B cell (primary cell): ENCODE measurements around the gene AREG. TPM values are rescaled to one million over a fixed set of nuclear protein-coding genes. Genes with fewer than 3 reads are reported as not detected.

Experiments used
- ATAC-seq: fragments of 200-7000 bp; cut with Tn5 transposase; one replicate; pipeline ENCODE4 v1.10.0; 2021; ENCODE audit warnings: low read depth, mild to moderate bottlenecking, moderate number of reproducible peaks, moderate library complexity
- CTCF ChIA-PET: fragments of 350-600 bp; sonication (Branson Sonifier 250); formaldehyde crosslinking; loops from one replicate; lab custom pipeline; 2021; ENCODE audit warnings: antibody characterized with exemption, inconsistent platforms; lab: Charles Lee
- POLR2A ChIA-PET: fragments of 350-600 bp; sonication (Branson Sonifier 250); formaldehyde crosslinking; loops from one replicate; lab custom pipeline; 2021; ENCODE audit warnings: antibody characterized with exemption; lab: Charles Lee
- DNase-seq: peaks from one replicate; pipeline ENCODE4 v3.0.0; 2013
- H2AFZ ChIP-seq: 2 replicates; pipeline ENCODE4 v1.6.1; 2012; ENCODE audit warnings: mild to moderate bottlenecking, low read depth, low read length; ENCODE audit not compliant: insufficient read depth, poor library complexity, severe bottlenecking
- H3K27ac ChIP-seq, 2 donors: 1 replicate in 1 of 2; 2 replicates in 1 of 2; pipeline ENCODE4 v1.5.1; 2012 to 2013; ENCODE audit warnings: low read length in 2 of 2, mild to moderate bottlenecking in 2 of 2, moderate library complexity in 1 of 2
- H3K27me3 ChIP-seq, 4 experiments: fragments of 200-600 bp in 1 of 4; sonication (generic) in 1 of 4; replicated peaks in 1 of 4; 1 replicate in 2 of 4; 2 replicates in 2 of 4; pipeline versions ENCODE4 v1.6.1 to v1.7.0; 2013 to 2016; ENCODE audit warnings: low read length in 3 of 4, mild to moderate bottlenecking in 2 of 4, mixed read lengths in 1 of 4, moderate library complexity in 1 of 4; ENCODE audit not compliant: insufficient read depth in 4 of 4, control insufficient read depth in 3 of 4; ENCODE audit errors: control extremely low read depth in 1 of 4
- H3K36me3 ChIP-seq, 2 experiments: replicated peaks in 1 of 2; 1 replicate in 1 of 2; 2 replicates in 1 of 2; pipeline versions ENCODE4 v1.6.1 to v1.7.1; 2013; ENCODE audit warnings: low read length in 1 of 2; ENCODE audit not compliant: insufficient read depth in 2 of 2, control insufficient read depth in 1 of 2; ENCODE audit errors: control extremely low read depth in 1 of 2, extremely low read depth in 1 of 2
- H3K4me1 ChIP-seq, 2 donors: fragments of 200-600 bp in 1 of 2; sonication (generic) in 1 of 2; 1 replicate in 1 of 2; 2 replicates in 1 of 2; pipeline versions ENCODE4 v1.5.1 to v1.6.1; 2013 to 2017; ENCODE audit warnings: low read length in 2 of 2; ENCODE audit not compliant: control insufficient read depth in 2 of 2, insufficient read depth in 2 of 2
- H3K4me2 ChIP-seq: replicated peaks from 2 replicates; pipeline ENCODE3; 2012; ENCODE audit warnings: mild to moderate bottlenecking, low read depth, low read length; ENCODE audit not compliant: poor library complexity, severe bottlenecking
- H3K4me3 ChIP-seq, 5 experiments: fragments of 200-600 bp in 1 of 5; sonication (generic) in 1 of 5; 1 replicate in 3 of 5; 2 replicates in 2 of 5; pipeline versions ENCODE4 v1.5.1 to v1.7.0; 2011 to 2016; ENCODE audit warnings: low read length in 4 of 5, mild to moderate bottlenecking in 4 of 5, low read depth in 2 of 5, control low read depth in 1 of 5, moderate library complexity in 1 of 5; ENCODE audit not compliant: insufficient read depth in 1 of 5; ENCODE audit errors: control extremely low read depth in 1 of 5, extremely low read depth in 1 of 5
- H3K79me2 ChIP-seq: fragments of 200-600 bp; sonication (generic); one replicate; pipeline ENCODE4 v1.6.0; 2016; ENCODE audit warnings: low read length; ENCODE audit not compliant: control insufficient read depth, insufficient read depth
- H3K9ac ChIP-seq: fragments of 200-600 bp; sonication (generic); 2 replicates; pipeline ENCODE4 v1.6.1; 2017; ENCODE audit warnings: mild to moderate bottlenecking, low read length, moderate library complexity
- H3K9me3 ChIP-seq, 3 donors: one replicate each; pipeline versions ENCODE4 v1.6.1 to v1.7.1; 2013; ENCODE audit warnings: low read length in 2 of 3; ENCODE audit not compliant: control insufficient read depth in 2 of 3, insufficient read depth in 1 of 3; ENCODE audit errors: control extremely low read depth in 1 of 3
- H4K20me1 ChIP-seq: 2 replicates; pipeline ENCODE4 v1.6.0; 2012; ENCODE audit warnings: mild to moderate bottlenecking, low read length; ENCODE audit not compliant: insufficient read depth, control insufficient read depth, poor library complexity, severe bottlenecking
- H3K27ac Mint-ChIP-seq: one replicate; pipeline ENCODE4 v1.8.0; 2021; ENCODE audit warnings: mixed read lengths
- H3K27me3 Mint-ChIP-seq: one replicate; pipeline ENCODE4 v1.8.0; 2021; ENCODE audit warnings: mixed read lengths
- H3K4me1 Mint-ChIP-seq: one replicate; pipeline ENCODE4 v1.8.0; 2021; ENCODE audit warnings: mixed read lengths
- H3K4me3 Mint-ChIP-seq: one replicate; pipeline ENCODE4 v1.8.0; 2021; ENCODE audit warnings: mixed read lengths
- H3K9me3 Mint-ChIP-seq: one replicate; pipeline ENCODE4 v1.8.0; 2022; ENCODE audit warnings: mixed read lengths; ENCODE audit not compliant: insufficient read depth
- EZH2 ChIP-seq: IDR thresholded peaks from 2 replicates; pipeline ENCODE4 v1.6.1; 2012; ENCODE audit warnings: borderline replicate concordance, low read depth, mild to moderate bottlenecking, moderate library complexity, low read length; ENCODE audit not compliant: insufficient read depth, poor library complexity, severe bottlenecking
- WGBS: methylation state at CpG from one replicate; pipeline ENCODE4 v1.1.5; 2013; ENCODE audit warnings: missing lambda C conversion rate; ENCODE audit not compliant: insufficient coverage; 5-methylcytosine and 5-hydroxymethylcytosine counted together
- intact Hi-C: fragments of 100-400 bp; cut with micrococcal nuclease; formaldehyde crosslinking; loops from one replicate; pipeline ENCODE4 v1.10.0; 2022
- polyA plus RNA-seq: library from polyadenylated mRNA; depleted of rRNA; stranded (reverse); fragments of >200 nt; gene quantifications from 2 replicates; pipeline ENCODE4 v1.2.3, GENCODE V29; 2012
- total RNA-seq, 2 donors: library from RNA; stranded (reverse); fragments of 120-200 nt in 1 of 2; gene quantifications; 1 replicate in 1 of 2; 2 replicates in 1 of 2; pipeline versions ENCODE4 v1.2.3 to v1.2.4, GENCODE V29; 2013 to 2022
- TF ChIP-seq, protein P1 (sequence below): fragments of 200-600 bp; IDR thresholded peaks from one replicate; pipeline ENCODE4 v1.8.0; 2022; ENCODE audit warnings: antibody characterized with exemption, mild to moderate bottlenecking

AREG gene
- total and polyA plus RNA-seq, 2 donors (not counting 1 experiment from before 2014, with no cell fraction given) = 4.6 to 47.1 TPM

DNA sequence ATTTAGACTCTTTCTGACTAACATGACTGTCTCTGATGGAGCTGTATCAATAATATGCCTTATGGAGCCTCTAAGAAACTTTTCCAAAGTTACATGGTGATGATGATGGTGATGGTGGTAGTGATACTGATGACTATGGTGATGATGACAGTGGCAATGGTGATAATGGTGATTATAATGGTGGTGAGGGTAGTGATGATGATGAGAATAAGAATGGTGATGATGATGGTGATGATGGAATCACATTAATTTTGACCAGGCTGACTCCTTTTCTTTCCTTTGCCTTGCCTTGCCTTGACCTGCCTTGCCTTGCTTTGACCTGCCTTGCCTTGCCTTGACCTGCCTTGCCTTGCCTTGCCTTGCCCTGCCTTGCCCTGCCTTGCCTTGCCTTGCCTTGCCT, 31.7 kb upstream of the AREG start:
- H3K36me3 ChIP-seq = no peaks in the 10 kb centered on the region
- ChIA-PET CTCF (no interaction called here), POLR2A (no interaction called here)
- H3K9ac ChIP-seq = no peak overlapping the region
- Mint-ChIP-seq H3K4me3 (no peak overlapping the region), H3K27me3 (peaks cover 14% of the 10 kb centered on the region), H3K27ac (no peak overlapping the region), H3K4me1 (no peaks in the 10 kb centered on the region), H3K9me3 (no peaks in the 10 kb centered on the region)
- no peaks in the 10 kb centered on the region for H3K4me1 ChIP-seq
- H3K79me2 ChIP-seq = no peaks in the 10 kb centered on the region
- no peak overlapping the region for H3K4me3 ChIP-seq
- ATAC-seq = no peak
- no peak overlapping the region for H3K27ac ChIP-seq
- H4K20me1 ChIP-seq = no peaks in the 10 kb centered on the region
- peaks cover 0 to 3% (median 0%) of the 10 kb centered on the region in 4 experiments for H3K27me3 ChIP-seq
- H3K4me2 ChIP-seq = no peak overlapping the region
- intact Hi-C loops = no loop called here
- no peak for DNase-seq
- no peak overlapping the region for H2AFZ ChIP-seq
- TF ChIP-seq, protein P1, sequence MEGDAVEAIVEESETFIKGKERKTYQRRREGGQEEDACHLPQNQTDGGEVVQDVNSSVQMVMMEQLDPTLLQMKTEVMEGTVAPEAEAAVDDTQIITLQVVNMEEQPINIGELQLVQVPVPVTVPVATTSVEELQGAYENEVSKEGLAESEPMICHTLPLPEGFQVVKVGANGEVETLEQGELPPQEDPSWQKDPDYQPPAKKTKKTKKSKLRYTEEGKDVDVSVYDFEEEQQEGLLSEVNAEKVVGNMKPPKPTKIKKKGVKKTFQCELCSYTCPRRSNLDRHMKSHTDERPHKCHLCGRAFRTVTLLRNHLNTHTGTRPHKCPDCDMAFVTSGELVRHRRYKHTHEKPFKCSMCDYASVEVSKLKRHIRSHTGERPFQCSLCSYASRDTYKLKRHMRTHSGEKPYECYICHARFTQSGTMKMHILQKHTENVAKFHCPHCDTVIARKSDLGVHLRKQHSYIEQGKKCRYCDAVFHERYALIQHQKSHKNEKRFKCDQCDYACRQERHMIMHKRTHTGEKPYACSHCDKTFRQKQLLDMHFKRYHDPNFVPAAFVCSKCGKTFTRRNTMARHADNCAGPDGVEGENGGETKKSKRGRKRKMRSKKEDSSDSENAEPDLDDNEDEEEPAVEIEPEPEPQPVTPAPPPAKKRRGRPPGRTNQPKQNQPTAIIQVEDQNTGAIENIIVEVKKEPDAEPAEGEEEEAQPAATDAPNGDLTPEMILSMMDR = no peak
- no peak for TF ChIP-seq EZH2
- no peaks in the 10 kb centered on the region for H3K9me3 ChIP-seq

DNA sequence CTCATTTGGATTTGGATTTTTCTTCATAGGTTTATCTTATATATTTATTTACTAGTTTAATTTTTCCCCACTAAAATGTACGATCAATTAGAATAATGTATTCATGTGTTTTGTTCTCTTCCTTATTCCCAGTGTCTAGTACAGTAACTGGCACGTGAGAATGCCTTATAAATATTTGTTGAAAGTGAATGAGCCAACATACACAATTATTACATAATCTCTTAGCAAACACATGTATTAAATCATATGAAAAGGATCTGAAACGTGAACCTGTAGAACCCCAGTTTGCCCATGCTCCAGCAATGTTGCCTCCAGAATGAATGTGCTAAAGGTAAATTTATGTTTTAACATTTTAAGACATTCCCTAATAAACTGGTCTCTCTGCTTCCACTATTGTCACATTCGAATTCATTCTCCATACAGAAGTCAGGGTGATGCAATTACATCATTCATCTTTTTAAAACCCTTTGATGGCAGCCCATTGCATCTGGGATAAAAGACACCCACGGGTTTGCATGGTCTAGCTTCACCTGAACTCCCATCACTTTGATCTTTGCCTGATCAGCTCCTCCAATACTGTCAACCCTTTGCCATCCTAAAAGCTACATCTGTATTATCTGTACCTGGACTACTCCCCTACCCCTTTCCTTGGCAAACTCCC, 30.7 kb upstream of the AREG start:
- no peaks in the 10 kb centered on the region for H4K20me1 ChIP-seq
- H3K27me3 ChIP-seq = peaks cover 0 to 3% (median 0%) of the 10 kb centered on the region in 4 experiments
- CTCF ChIA-PET = no interaction called here
- H3K9me3 ChIP-seq = no peaks in the 10 kb centered on the region
- no peaks in the 10 kb centered on the region for H3K4me1 Mint-ChIP-seq
- no peak overlapping the region for H3K27ac ChIP-seq
- POLR2A ChIA-PET = no interaction called here
- H2AFZ ChIP-seq = no peak overlapping the region
- ATAC-seq (no peak), DNase-seq (no peak)
- no peak overlapping the region for H3K4me3 Mint-ChIP-seq
- H3K27ac Mint-ChIP-seq = no peak overlapping the region
- H3K79me2 ChIP-seq = no peaks in the 10 kb centered on the region
- no peak overlapping the region for H3K9ac ChIP-seq
- peaks cover 19% of the 10 kb centered on the region for H3K27me3 Mint-ChIP-seq
- intact Hi-C loops = no loop called here
- TF ChIP-seq EZH2 = no peak
- TF ChIP-seq, protein P1 = no peak
- H3K4me2 ChIP-seq = no peak overlapping the region
- no peak overlapping the region for H3K4me3 ChIP-seq
- 90% methylated on average over 2 of the region's 5 CpGs for WGBS
- no peaks in the 10 kb centered on the region for H3K9me3 Mint-ChIP-seq
- no peaks in the 10 kb centered on the region for H3K36me3 ChIP-seq
- no peaks in the 10 kb centered on the region for H3K4me1 ChIP-seq
